Esophagus muscularis mucosa (tissue), 4 donors: Measurements from ENCODE around the gene NRP1. TPM values are rescaled to one million over a fixed set of nuclear protein-coding genes. Genes with fewer than 3 reads are reported as not detected.
A peak's percentile ranks its signal among the peaks of the same experiment; 100 is the strongest.

Source experiments
- DNase-seq: peaks from one replicate; pipeline ENCODE4 v3.0.0-alpha.2; 2017; ENCODE audit errors: extremely low spot score
- H3K27ac ChIP-seq, 4 donors: fragments of 200-600 bp; sonication (generic); replicated peaks in 1 of 4; 1 replicate in 3 of 4; 2 replicates in 1 of 4; pipeline ENCODE4 v1.5.1; 2016 to 2019; ENCODE audit warnings: mild to moderate bottlenecking in 1 of 4
- H3K27me3 ChIP-seq, 4 donors: fragments of 200-600 bp; sonication (generic); one replicate each; pipeline versions ENCODE4 v1.5.1 to v1.6.0; 2016 to 2019
- H3K36me3 ChIP-seq, 4 donors: fragments of 200-600 bp; sonication (generic); one replicate each; pipeline ENCODE4 v1.5.1; 2016 to 2019
- H3K4me1 ChIP-seq, 4 donors: fragments of 200-600 bp; sonication (generic); one replicate each; pipeline ENCODE4 v1.5.1; 2016 to 2019
- H3K4me3 ChIP-seq, 4 donors: fragments of 200-600 bp; sonication (generic); 1 replicate in 2 of 4; 2 replicates in 2 of 4; pipeline ENCODE4 v1.5.1; 2016 to 2019; ENCODE audit warnings: mild to moderate bottlenecking in 4 of 4, moderate library complexity in 1 of 4
- H3K9me3 ChIP-seq, 4 donors: fragments of 200-600 bp; sonication (generic); 1 replicate in 3 of 4; 2 replicates in 1 of 4; pipeline ENCODE4 v1.5.1; 2016 to 2019
- EP300 ChIP-seq: sonication (generic); formaldehyde crosslinking; IDR thresholded peaks from one replicate; pipeline ENCODE4 v1.6.1; 2017; ENCODE audit warnings: antibody characterized with exemption
- POLR2A ChIP-seq: fragments of 450-650 bp; IDR thresholded peaks from one replicate; pipeline ENCODE4 v1.6.1; 2017; ENCODE audit warnings: antibody characterized with exemption, moderate library complexity, mild to moderate bottlenecking, low read depth
- POLR2AphosphoS5 ChIP-seq, 2 donors: sonication (generic); formaldehyde crosslinking; IDR thresholded peaks; one replicate each; pipeline ENCODE4 v1.6.1; 2017; ENCODE audit warnings: antibody characterized with exemption in 2 of 2
- WGBS: methylation state at CpG from one replicate; pipeline ENCODE4 v1.1.5; 2018; 5-methylcytosine and 5-hydroxymethylcytosine counted together
- intact Hi-C: fragments of 100-400 bp; cut with DNase I; formaldehyde crosslinking; loops from one replicate; pipeline ENCODE4 v1.15.1; 2023
- small RNA-seq, 3 donors: library from RNA; depleted of rRNA; stranded (forward); fragments of <200 nt; gene quantifications; one replicate each; pipeline ENCODE3, GENCODE V24; 2016
- total RNA-seq, 4 donors: library from RNA; depleted of rRNA; stranded (reverse); fragments of >200 nt; gene quantifications; one replicate each; pipeline versions ENCODE4 v1.1.0 to v1.2.1, GENCODE V29; 2016
- TF ChIP-seq, protein P1 (sequence below), 3 experiments: fragments of 200-600 bp in 2 of 3; fragments of 450-650 bp in 1 of 3; sonication (generic) in 2 of 3; IDR thresholded peaks; one replicate each; pipeline ENCODE4 v1.5.1; 2017 to 2019; ENCODE audit warnings: antibody characterized with exemption in 3 of 3, mild to moderate bottlenecking in 2 of 3, moderate library complexity in 1 of 3

Gene NRP1
- total RNA-seq, 4 donors from 2014 or later, result 36.5 to 64.4 (median 54.1) TPM

DNA sequence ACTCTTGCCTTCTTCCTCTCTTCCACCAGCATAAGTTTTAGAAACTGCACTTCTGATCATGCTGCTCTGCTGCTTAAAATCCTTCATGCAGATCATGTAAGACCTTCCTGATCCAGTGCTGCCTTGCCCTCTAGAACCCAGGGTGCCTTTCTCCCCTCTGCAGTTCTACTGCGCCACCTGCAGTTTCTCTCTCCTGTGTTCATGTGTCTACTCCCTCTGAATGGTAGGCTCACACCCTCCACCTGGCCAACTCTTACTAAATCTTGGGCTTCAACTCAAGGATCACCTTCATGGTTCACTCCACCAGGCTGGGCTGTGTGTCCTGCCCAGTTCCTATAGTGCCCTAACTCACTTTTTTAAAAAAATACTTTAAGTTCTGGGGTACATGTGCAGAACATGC is 201.8 kb downstream of the NRP1 start:
- DNase-seq, result no peak
- Histone ChIP-seq H3K27ac (peak overlapping the region in 1 of 4 donors; percentile 61), H3K36me3 (no peaks in the 10 kb centered on the region), H3K9me3 (no peaks in the 10 kb centered on the region), H3K4me3 (no peak overlapping the region), H3K4me1 (peaks cover 0 to 50% (median 27%) of the 10 kb centered on the region in 4 donors), H3K27me3 (no peaks in the 10 kb centered on the region)
- 100% methylated on average over 1 of the region's 1 CpG for WGBS
- intact Hi-C loops, result no loop called here
- no peak for TF ChIP-seq POLR2AphosphoS5 (IDR thresholded peaks at IDR 0.05)
- TF ChIP-seq, protein P1, sequence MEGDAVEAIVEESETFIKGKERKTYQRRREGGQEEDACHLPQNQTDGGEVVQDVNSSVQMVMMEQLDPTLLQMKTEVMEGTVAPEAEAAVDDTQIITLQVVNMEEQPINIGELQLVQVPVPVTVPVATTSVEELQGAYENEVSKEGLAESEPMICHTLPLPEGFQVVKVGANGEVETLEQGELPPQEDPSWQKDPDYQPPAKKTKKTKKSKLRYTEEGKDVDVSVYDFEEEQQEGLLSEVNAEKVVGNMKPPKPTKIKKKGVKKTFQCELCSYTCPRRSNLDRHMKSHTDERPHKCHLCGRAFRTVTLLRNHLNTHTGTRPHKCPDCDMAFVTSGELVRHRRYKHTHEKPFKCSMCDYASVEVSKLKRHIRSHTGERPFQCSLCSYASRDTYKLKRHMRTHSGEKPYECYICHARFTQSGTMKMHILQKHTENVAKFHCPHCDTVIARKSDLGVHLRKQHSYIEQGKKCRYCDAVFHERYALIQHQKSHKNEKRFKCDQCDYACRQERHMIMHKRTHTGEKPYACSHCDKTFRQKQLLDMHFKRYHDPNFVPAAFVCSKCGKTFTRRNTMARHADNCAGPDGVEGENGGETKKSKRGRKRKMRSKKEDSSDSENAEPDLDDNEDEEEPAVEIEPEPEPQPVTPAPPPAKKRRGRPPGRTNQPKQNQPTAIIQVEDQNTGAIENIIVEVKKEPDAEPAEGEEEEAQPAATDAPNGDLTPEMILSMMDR (IDR thresholded peaks at IDR 0.05), result no peak
- TF ChIP-seq POLR2A, result no peak
- no peak for TF ChIP-seq EP300

DNA sequence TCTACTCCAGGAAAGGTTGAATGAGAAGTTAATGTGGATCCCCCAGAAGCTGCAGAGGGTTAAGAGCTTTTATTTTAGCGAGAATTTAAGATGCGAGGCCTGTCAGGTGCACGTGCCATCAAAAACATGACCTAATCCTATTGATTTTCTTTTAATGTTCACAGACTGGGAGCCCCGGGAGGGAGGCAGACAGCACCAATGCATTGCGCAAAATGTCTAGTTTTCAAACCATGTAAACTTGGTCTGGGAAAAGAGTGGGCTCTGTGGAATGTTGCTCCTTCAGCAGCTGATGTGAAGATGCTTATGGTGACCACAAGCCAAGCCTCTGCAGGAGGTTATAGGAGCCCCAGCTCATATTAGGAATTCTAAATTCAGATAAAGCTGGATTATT is 204.5 kb downstream of the NRP1 start:
- Histone ChIP-seq H3K4me1 (peaks cover 15 to 53% (median 28%) of the 10 kb centered on the region in 4 donors), H3K4me3 (no peak overlapping the region), H3K27ac (no peak overlapping the region), H3K36me3 (no peaks in the 10 kb centered on the region), H3K9me3 (no peaks in the 10 kb centered on the region), H3K27me3 (no peaks in the 10 kb centered on the region)
- no peak for TF ChIP-seq EP300
- TF ChIP-seq, protein P1 (IDR thresholded peaks at IDR 0.05), result no peak
- TF ChIP-seq POLR2AphosphoS5 (IDR thresholded peaks at IDR 0.05), result no peak
- no peak for TF ChIP-seq POLR2A
- DNase-seq, result no peak
- 74% methylated on average over 5 of the region's 5 CpGs for WGBS
- intact Hi-C loops, result no loop called here

DNA sequence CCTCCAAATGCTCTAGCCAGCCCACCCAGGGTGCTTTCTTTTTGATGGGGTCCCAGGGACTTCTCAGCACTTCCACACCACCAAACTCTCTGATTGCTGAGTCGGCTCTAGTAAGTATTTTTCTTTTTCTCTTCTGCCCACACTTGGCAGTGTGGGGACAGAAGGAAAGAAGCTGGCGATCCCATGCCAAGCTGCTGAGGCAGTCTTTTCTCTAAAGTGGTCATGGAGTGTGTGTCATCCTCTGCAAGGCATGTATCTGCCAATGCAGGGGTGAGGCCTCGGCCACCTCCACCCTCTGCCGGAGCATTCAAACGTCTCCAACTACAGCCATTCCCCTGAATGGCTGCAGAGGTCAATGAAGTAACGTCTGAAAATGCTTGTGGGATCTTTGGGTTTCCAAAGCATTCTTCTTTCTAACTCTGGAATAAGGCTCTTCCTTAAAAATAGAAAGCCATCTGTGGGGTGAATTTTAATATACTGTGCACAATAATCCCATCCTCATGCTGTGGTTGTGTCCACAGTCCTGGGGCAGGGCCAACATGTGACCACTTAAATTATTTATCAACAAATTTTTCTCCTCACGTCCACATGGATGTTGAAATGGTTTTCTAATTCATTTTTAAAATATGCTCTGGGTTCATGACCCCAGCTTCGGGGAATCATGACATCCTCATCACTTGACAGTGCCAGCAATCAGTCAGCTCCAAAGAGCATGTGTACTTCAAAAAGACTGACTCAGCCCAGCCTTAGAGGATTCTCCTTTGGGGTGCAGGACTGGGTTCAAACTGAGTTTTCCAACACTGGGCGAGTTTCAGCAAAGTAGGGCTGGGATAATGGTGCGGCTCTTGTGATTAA is 205.1 kb downstream of the NRP1 start:
- Histone ChIP-seq H3K27ac (peak overlapping the region in 2 of 4 donors; percentile 10 to 46), H3K4me1 (peaks cover 18 to 52% (median 27%) of the 10 kb centered on the region in 4 donors), H3K9me3 (no peaks in the 10 kb centered on the region), H3K36me3 (no peaks in the 10 kb centered on the region), H3K4me3 (no peak overlapping the region), H3K27me3 (no peaks in the 10 kb centered on the region)
- intact Hi-C loops, result no loop called here
- WGBS, result 68% methylated on average over 10 of the region's 10 CpGs
- TF ChIP-seq, protein P1 (IDR thresholded peaks at IDR 0.05), result peak in 1 of 3 experiments; percentile 5
- TF ChIP-seq EP300, result no peak
- no peak for DNase-seq

DNA sequence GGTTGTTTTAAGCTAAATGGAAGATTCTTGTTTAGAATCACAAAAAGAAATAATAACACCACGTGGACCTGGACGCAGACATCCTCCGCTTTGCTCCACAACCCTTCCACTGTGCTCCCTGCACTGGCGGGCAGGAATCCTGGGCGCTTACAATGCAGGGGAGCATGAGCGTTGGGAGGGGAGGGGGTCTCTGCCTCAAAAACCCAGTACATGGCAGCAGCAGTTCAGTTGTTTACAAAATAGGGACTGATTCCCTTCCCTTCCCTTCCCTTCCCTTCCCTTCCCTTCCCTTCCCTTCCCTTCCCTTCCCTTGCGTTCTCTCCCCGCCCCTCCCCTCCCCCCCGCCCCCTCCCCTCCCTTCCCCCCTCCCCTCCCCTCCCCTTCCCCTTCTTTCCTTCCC is 206.8 kb downstream of the NRP1 start:
- TF ChIP-seq EP300 (no peak), POLR2A (no peak), POLR2AphosphoS5 (IDR thresholded peaks at IDR 0.05) (no peak)
- TF ChIP-seq, protein P1 (IDR thresholded peaks at IDR 0.05), result no peak
- Histone ChIP-seq H3K4me1 (peaks cover 16 to 36% (median 17%) of the 10 kb centered on the region in 4 donors), H3K36me3 (no peaks in the 10 kb centered on the region), H3K27me3 (no peaks in the 10 kb centered on the region), H3K4me3 (no peak overlapping the region), H3K9me3 (no peaks in the 10 kb centered on the region), H3K27ac (no peak overlapping the region)
- intact Hi-C loops, result no loop called here
- DNase-seq, result no peak
- 97% methylated on average over 6 of the region's 9 CpGs for WGBS

Small RNA genes lying within 50 kb of the gene (small RNA-seq; reads per million reads assigned to genes)
- gene AL353600.1 (0 reads per million in 3 donors), gene RN7SL398P (0 reads per million in 3 donors)
